Caco-2 (cell line): ENCODE data around the gene PBX1. TPM values are rescaled to one million over a fixed set of nuclear protein-coding genes. Genes with fewer than 3 reads are reported as not detected.
A peak's percentile ranks its signal among the peaks of the same experiment; 100 is the strongest.

ENCODE experiments used
- BruUV-seq: library from RNA; stranded (reverse); fragments of 400-500 nt; replicated peaks from 2 replicates; lab custom pipeline; 2021; lab: Mats Ljungman, UMichigan
- CTCF ChIA-PET: fragments of 300-600 bp; sonication (Branson Sonifier 250); formaldehyde crosslinking; loops from one replicate; lab custom pipeline; 2022; ENCODE audit warnings: antibody characterized with exemption; lab: Charles Lee
- POLR2A ChIA-PET: fragments of 300-600 bp; sonication (Branson Sonifier 250); formaldehyde crosslinking; loops from one replicate; lab custom pipeline; 2022; ENCODE audit warnings: antibody characterized with exemption; lab: Charles Lee
- DNase-seq, 2 experiments: peaks; one replicate each; pipeline versions ENCODE4 v3.0.0 to v3.0.0-alpha.2; 2020 to 2022
- H3K27me3 ChIP-seq: replicated peaks from 2 replicates; pipeline ENCODE4 v1.6.0; 2011; ENCODE audit warnings: low read length; ENCODE audit not compliant: control insufficient read depth, insufficient read depth
- H3K36me3 ChIP-seq: 2 replicates; pipeline ENCODE4 v1.5.1; 2011; ENCODE audit warnings: low read length; ENCODE audit not compliant: control insufficient read depth, insufficient read depth
- H3K4me1 ChIP-seq: fragments of 250-450 bp; sonication (Bioruptor Pico); 2 replicates; pipeline ENCODE4 v1.5.1; 2020; ENCODE audit warnings: mild to moderate bottlenecking
- H3K4me3 ChIP-seq: 2 replicates; pipeline ENCODE4 v1.5.1; 2011; ENCODE audit warnings: low read depth, mild to moderate bottlenecking, control low read depth, low read length
- H3K9me3 ChIP-seq: fragments of 250-450 bp; sonication (Bioruptor Pico); 2 replicates; pipeline ENCODE4 v1.5.1; 2020; ENCODE audit warnings: mild to moderate bottlenecking, moderate library complexity
- H3K27ac Mint-ChIP-seq: one replicate; pipeline ENCODE4 v1.8.0; 2022; ENCODE audit warnings: mixed read lengths; ENCODE audit not compliant: unreplicated experiment
- H3K27me3 Mint-ChIP-seq: one replicate; pipeline ENCODE4 v1.8.0; 2022; ENCODE audit warnings: mixed read lengths; ENCODE audit not compliant: insufficient read depth, unreplicated experiment
- H3K36me3 Mint-ChIP-seq: one replicate; pipeline ENCODE4 v1.8.0; 2022; ENCODE audit warnings: mild to moderate bottlenecking, mixed read lengths; ENCODE audit not compliant: insufficient read depth, unreplicated experiment
- H3K4me1 Mint-ChIP-seq: one replicate; pipeline ENCODE4 v1.8.0; 2022; ENCODE audit warnings: low read depth, mixed read lengths; ENCODE audit not compliant: unreplicated experiment
- H3K4me3 Mint-ChIP-seq: one replicate; pipeline ENCODE4 v1.8.0; 2022; ENCODE audit warnings: mild to moderate bottlenecking, moderate library complexity, mixed read lengths; ENCODE audit not compliant: unreplicated experiment
- H3K9me3 Mint-ChIP-seq: one replicate; pipeline ENCODE4 v1.8.0; 2022; ENCODE audit warnings: mixed read lengths; ENCODE audit not compliant: unreplicated experiment
- intact Hi-C: fragments of 100-400 bp; cut with micrococcal nuclease; formaldehyde crosslinking; loops from one replicate; pipeline ENCODE4 v1.10.0; 2022; ENCODE audit not compliant: unreplicated experiment
- total RNA-seq: library from RNA; stranded (reverse); gene quantifications from 2 replicates; pipeline ENCODE4 v1.2.3, GENCODE V29; 2022
- TF ChIP-seq, protein P1 (sequence below), 2 experiments: fragments of 200-600 bp in 1 of 2; IDR thresholded peaks; 1 replicate in 1 of 2; 2 replicates in 1 of 2; pipeline versions ENCODE4 v1.5.1 to v1.8.0; 2011 to 2022; ENCODE audit warnings: antibody characterized with exemption in 1 of 2, control low read depth in 1 of 2, inconsistent platforms in 1 of 2, low read depth in 1 of 2, low read length in 1 of 2, mild to moderate bottlenecking in 1 of 2, moderate library complexity in 1 of 2; ENCODE audit not compliant: insufficient read depth in 1 of 2, severe bottlenecking in 1 of 2, unreplicated experiment in 1 of 2

PBX1 gene
- total RNA-seq, 1 experiment from 2014 or later: 103 TPM

GRCh38 chr1:164644268-164644667 lies 85.3 kb downstream of the PBX1 start:
- Mint-ChIP-seq H3K9me3 (no peaks in the 10 kb centered on the region), H3K4me1 (peaks cover 43% of the 10 kb centered on the region), H3K36me3 (peaks cover 44% of the 10 kb centered on the region), H3K27me3 (no peaks in the 10 kb centered on the region), H3K27ac (no peak overlapping the region), H3K4me3 (no peak overlapping the region)
- no TSS peak for BruUV-seq
- ChIA-PET POLR2A (no interaction called here), CTCF (no interaction called here)
- H3K27me3 ChIP-seq: no peaks in the 10 kb centered on the region
- intact Hi-C loops: no loop called here
- TF ChIP-seq, protein P1, sequence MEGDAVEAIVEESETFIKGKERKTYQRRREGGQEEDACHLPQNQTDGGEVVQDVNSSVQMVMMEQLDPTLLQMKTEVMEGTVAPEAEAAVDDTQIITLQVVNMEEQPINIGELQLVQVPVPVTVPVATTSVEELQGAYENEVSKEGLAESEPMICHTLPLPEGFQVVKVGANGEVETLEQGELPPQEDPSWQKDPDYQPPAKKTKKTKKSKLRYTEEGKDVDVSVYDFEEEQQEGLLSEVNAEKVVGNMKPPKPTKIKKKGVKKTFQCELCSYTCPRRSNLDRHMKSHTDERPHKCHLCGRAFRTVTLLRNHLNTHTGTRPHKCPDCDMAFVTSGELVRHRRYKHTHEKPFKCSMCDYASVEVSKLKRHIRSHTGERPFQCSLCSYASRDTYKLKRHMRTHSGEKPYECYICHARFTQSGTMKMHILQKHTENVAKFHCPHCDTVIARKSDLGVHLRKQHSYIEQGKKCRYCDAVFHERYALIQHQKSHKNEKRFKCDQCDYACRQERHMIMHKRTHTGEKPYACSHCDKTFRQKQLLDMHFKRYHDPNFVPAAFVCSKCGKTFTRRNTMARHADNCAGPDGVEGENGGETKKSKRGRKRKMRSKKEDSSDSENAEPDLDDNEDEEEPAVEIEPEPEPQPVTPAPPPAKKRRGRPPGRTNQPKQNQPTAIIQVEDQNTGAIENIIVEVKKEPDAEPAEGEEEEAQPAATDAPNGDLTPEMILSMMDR (IDR thresholded peaks at IDR 0.05; ENCODE audit: insufficient read depth in 1 of 2, low read depth in 1 of 2, low read length in 1 of 2, severe bottlenecking in 1 of 2, unreplicated experiment in 1 of 2): no peak
- no peaks in the 10 kb centered on the region; the same call in 1 of the 2 replicates for H3K36me3 ChIP-seq
- no peak overlapping the region for H3K4me3 ChIP-seq
- no peak for DNase-seq
- H3K9me3 ChIP-seq: no peaks in the 10 kb centered on the region; the same call in 1 of the 2 replicates
- H3K4me1 ChIP-seq: peaks cover 47% of the 10 kb centered on the region

GRCh38 chr1:164644774-164645644 lies 86.0 kb downstream of the PBX1 start:
- POLR2A ChIA-PET: no interaction called here
- Histone ChIP-seq H3K9me3 (no peaks in the 10 kb centered on the region; the same call in 1 of the 2 replicates), H3K36me3 (no peaks in the 10 kb centered on the region; the same call in 1 of the 2 replicates), H3K27me3 (no peaks in the 10 kb centered on the region), H3K4me3 (no peak overlapping the region), H3K4me1 (peaks cover 53% of the 10 kb centered on the region)
- H3K27ac Mint-ChIP-seq: peak overlapping the region; percentile 92
- intact Hi-C loops: no loop called here
- H3K9me3 Mint-ChIP-seq: no peaks in the 10 kb centered on the region
- no peak overlapping the region for H3K4me3 Mint-ChIP-seq
- CTCF ChIA-PET: interaction anchor here (0.7 kb wide), 1 partner anchor 14 kb away, joined by 3 read pairs; no protein-coding TSS in a partner anchor
- peaks cover 50% of the 10 kb centered on the region for H3K36me3 Mint-ChIP-seq
- no peaks in the 10 kb centered on the region for H3K27me3 Mint-ChIP-seq
- no peak for DNase-seq
- no TSS peak for BruUV-seq
- TF ChIP-seq, protein P1 (IDR thresholded peaks at IDR 0.05; ENCODE audit: insufficient read depth in 1 of 2, low read depth in 1 of 2, low read length in 1 of 2, severe bottlenecking in 1 of 2, unreplicated experiment in 1 of 2): no peak
- H3K4me1 Mint-ChIP-seq: peaks cover 50% of the 10 kb centered on the region

DNA sequence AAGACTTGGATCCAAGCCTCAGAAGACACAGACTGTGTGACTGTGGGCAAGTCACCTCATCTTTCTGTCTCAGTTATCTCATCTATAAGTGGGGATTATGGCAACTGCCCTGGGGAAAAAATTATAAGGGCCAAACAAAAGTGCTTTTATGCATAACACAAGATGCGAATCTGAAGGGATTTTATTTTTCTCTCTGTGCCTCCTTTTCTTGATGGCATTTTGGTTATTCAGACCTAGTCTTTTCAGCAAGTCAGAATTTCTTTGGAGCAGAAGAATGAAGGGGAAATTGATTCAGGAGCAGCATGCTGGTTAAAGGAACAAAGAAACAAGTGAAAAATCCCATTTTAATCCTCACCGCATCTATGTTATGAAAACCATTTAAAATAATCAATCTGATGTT lies 86.9 kb downstream of the PBX1 start:
- no TSS peak for BruUV-seq
- no peaks in the 10 kb centered on the region; the same call in 1 of the 2 replicates for H3K36me3 ChIP-seq
- DNase-seq: no peak
- H3K36me3 Mint-ChIP-seq: peaks cover 58% of the 10 kb centered on the region
- no peaks in the 10 kb centered on the region for H3K27me3 ChIP-seq
- intact Hi-C loops: no loop called here
- TF ChIP-seq, protein P1 (IDR thresholded peaks at IDR 0.05; ENCODE audit: insufficient read depth in 1 of 2, low read depth in 1 of 2, low read length in 1 of 2, severe bottlenecking in 1 of 2, unreplicated experiment in 1 of 2): no peak
- CTCF ChIA-PET: no interaction called here
- no peaks in the 10 kb centered on the region for H3K9me3 Mint-ChIP-seq
- H3K4me3 ChIP-seq: no peak overlapping the region
- H3K4me1 Mint-ChIP-seq: peaks cover 52% of the 10 kb centered on the region
- H3K4me3 Mint-ChIP-seq: no peak overlapping the region
- H3K27me3 Mint-ChIP-seq: no peaks in the 10 kb centered on the region
- no peaks in the 10 kb centered on the region; the same call in 1 of the 2 replicates for H3K9me3 ChIP-seq
- peak overlapping the region; percentile 92 for H3K27ac Mint-ChIP-seq
- POLR2A ChIA-PET: no interaction called here
- peaks cover 53% of the 10 kb centered on the region for H3K4me1 ChIP-seq
